A673 (cell line): ENCODE measurements around the gene LRFN4. TPM values are rescaled to one million over a fixed set of nuclear protein-coding genes. Genes with fewer than 3 reads are reported as not detected.

Experiments used
- BruUV-seq: library from RNA; stranded (reverse); fragments of 400-500 nt; replicated peaks from 2 replicates; lab custom pipeline; 2021; lab: Mats Ljungman, UMichigan
- CTCF ChIA-PET: fragments of 300-600 bp; sonication (Branson Sonifier 250); formaldehyde crosslinking; loops from one replicate; lab custom pipeline; 2022; ENCODE audit warnings: antibody characterized with exemption; lab: Charles Lee
- POLR2A ChIA-PET: fragments of 300-600 bp; sonication (Branson Sonifier 250); formaldehyde crosslinking; loops from one replicate; lab custom pipeline; 2022; ENCODE audit warnings: antibody characterized with exemption; ENCODE audit not compliant: low non-redundant PET; lab: Charles Lee
- DNase-seq: peaks from one replicate; pipeline ENCODE4 v3.0.0-alpha.2; 2015; ENCODE audit warnings: low spot score
- H3K27ac ChIP-seq: fragments of 200-600 bp; sonication (generic); 2 replicates; pipeline ENCODE4 v1.5.1; 2016; ENCODE audit warnings: mixed run types, low read depth, mild to moderate bottlenecking, mixed read lengths, antibody characterized with exemption, low read length; ENCODE audit not compliant: poor library complexity, severe bottlenecking
- H3K27me3 ChIP-seq: fragments of 200-600 bp; sonication (generic); replicated peaks from 2 replicates; pipeline ENCODE4 v1.6.1; 2017; ENCODE audit warnings: mixed run types, low read depth, mild to moderate bottlenecking, mixed read lengths, antibody characterized with exemption, low read length; ENCODE audit not compliant: insufficient read depth, poor library complexity
- H3K36me3 ChIP-seq: fragments of 200-600 bp; sonication (generic); 2 replicates; pipeline ENCODE4 v1.6.1; 2016; ENCODE audit warnings: mixed run types, mild to moderate bottlenecking, mixed read lengths, antibody characterized with exemption, low read length; ENCODE audit not compliant: insufficient read depth, poor library complexity, severe bottlenecking
- H3K4me1 ChIP-seq: fragments of 200-600 bp; sonication (generic); 2 replicates; pipeline ENCODE4 v1.6.1; 2017; ENCODE audit warnings: mixed run types, mild to moderate bottlenecking, mixed read lengths, antibody characterized with exemption, low read length; ENCODE audit not compliant: insufficient read depth, poor library complexity, severe bottlenecking
- H3K4me3 ChIP-seq: fragments of 200-600 bp; sonication (generic); 2 replicates; pipeline ENCODE4 v1.5.1; 2016; ENCODE audit warnings: low read depth, mixed run types, mild to moderate bottlenecking, mixed read lengths, low read length; ENCODE audit not compliant: poor library complexity, severe bottlenecking
- H3K9me3 ChIP-seq: fragments of 200-600 bp; sonication (generic); 2 replicates; pipeline ENCODE4 v1.6.1; 2016; ENCODE audit warnings: mixed run types, low read depth, mild to moderate bottlenecking, mixed read lengths, antibody characterized with exemption, low read length; ENCODE audit not compliant: poor library complexity, severe bottlenecking
- CTCF ChIP-seq: fragments of 300-800, 200-600 bp; sonication (generic); conservative IDR thresholded peaks from 2 replicates; pipeline ENCODE4 v1.5.1; 2017; ENCODE audit warnings: low read depth, mild to moderate bottlenecking, antibody characterized with exemption, low read length, moderate library complexity, mixed read lengths
- EZH2 ChIP-seq: fragments of 200-600 bp; sonication (generic); IDR thresholded peaks from 2 replicates; pipeline ENCODE4 v1.6.1; 2017; ENCODE audit warnings: borderline replicate concordance, low read depth, mild to moderate bottlenecking, mixed read lengths, antibody characterized with exemption, low read length; ENCODE audit not compliant: poor library complexity, severe bottlenecking
- intact Hi-C: fragments of 100-400 bp; cut with micrococcal nuclease; formaldehyde crosslinking; loops from one replicate; pipeline ENCODE4 v1.10.0; 2022; ENCODE audit not compliant: unreplicated experiment
- total RNA-seq: library from RNA; stranded (reverse); gene quantifications from 2 replicates; pipeline ENCODE4 v1.2.3, GENCODE V29; 2021

LRFN4 gene
- total RNA-seq, 1 experiment from 2014 or later: 57.2 TPM

GRCh38 chr11:66842896-66843775 is 13.7 kb upstream of the LRFN4 start, which contains the start of gene RCE1:
RCE1 (plus strand) TSS chr11:66843441; CDS start chr11:66843456, 15 bp downstream.
- ChIA-PET CTCF (interaction anchor here (1.9 kb wide), 1 partner anchor 9 kb away, joined by 7 read pairs; no protein-coding TSS in a partner anchor), POLR2A (interaction anchor here (0.6 kb wide), 1 partner anchor 103 kb away, joined by 3 read pairs; no protein-coding TSS in a partner anchor)
- Histone ChIP-seq H3K4me1 (peaks cover 9% of the 10 kb centered on the region), H3K36me3 (peaks cover 36% of the 10 kb centered on the region), H3K9me3 (no peaks in the 10 kb centered on the region), H3K4me3 (peak within 1 kb of the TSS; percentile 91), H3K27ac (peak within 1 kb of the TSS; percentile 93), H3K27me3 (no peaks in the 10 kb centered on the region)
- no TSS peak for BruUV-seq
- TF ChIP-seq EZH2 (no peak), CTCF (no peak)
- intact Hi-C loops: loop anchor here (1.0 to 5.0 kb wide), 2 partner anchors 114 to 131 kb away; partner anchors contain the start of gene PC
- peak; percentile 96 for DNase-seq

- ChIA-PET POLR2A (interaction anchor here (0.6 kb wide), 2 partner anchors 79 to 103 kb away, joined by 3 read pairs; no protein-coding TSS in a partner anchor), CTCF (interaction anchor here (1.9 kb wide), 1 partner anchor 8 kb away, joined by 7 read pairs; no protein-coding TSS in a partner anchor)
- intact Hi-C loops: loop anchor here (1.0 to 5.0 kb wide), 2 partner anchors 113 to 130 kb away; partner anchors contain the start of gene PC
- Histone ChIP-seq H3K4me3 (peak overlapping the region; percentile 91), H3K9me3 (no peaks in the 10 kb centered on the region), H3K27me3 (no peaks in the 10 kb centered on the region), H3K36me3 (peaks cover 42% of the 10 kb centered on the region), H3K4me1 (peaks cover 9% of the 10 kb centered on the region), H3K27ac (peak overlapping the region; percentile 93)
- TF ChIP-seq EZH2 (no peak), CTCF (no peak)
- TSS peak; percentile 66 for BruUV-seq
- no peak for DNase-seq
These were observed 12.9 kb upstream of the LRFN4 start for GRCh38 chr11:66843776-66844495.

GRCh38 chr11:66844496-66845142 is 12.2 kb upstream of the LRFN4 start:
- no TSS peak for BruUV-seq
- POLR2A ChIA-PET: no interaction called here

More at GRCh38 chr11:66844496-66845142, 12.2 kb upstream of the LRFN4 start:
- Histone ChIP-seq H3K4me3 (peak overlapping the region; percentile 91), H3K36me3 (peaks cover 42% of the 10 kb centered on the region), H3K27ac (no peak overlapping the region), H3K4me1 (peaks cover 9% of the 10 kb centered on the region), H3K27me3 (no peaks in the 10 kb centered on the region), H3K9me3 (no peaks in the 10 kb centered on the region)
- no peak for DNase-seq
- CTCF ChIA-PET: no interaction called here
- intact Hi-C loops: loop anchor here (5.0 kb wide), 1 partner anchor 113 kb away; the partner anchor contains the start of gene PC
- TF ChIP-seq CTCF: no peak
- TF ChIP-seq EZH2: no peak
